HL-60 (cell line): ENCODE data around the gene SLC6A7.

ENCODE experiments used
- DNase-seq, 2 experiments: peaks; one replicate each; pipeline ENCODE4 v3.0.0-alpha.2; 2010 to 2020; ENCODE audit warnings: low read depth in 1 of 2, low spot score in 1 of 2
- H3K27ac ChIP-seq: fragments of 250-450 bp; sonication (Bioruptor Pico); replicated peaks from 2 replicates; pipeline ENCODE4 v1.5.1; 2020; ENCODE audit warnings: mild to moderate bottlenecking, moderate library complexity
- H3K27me3 ChIP-seq: fragments of 250-450 bp; sonication (Bioruptor Pico); 2 replicates; pipeline ENCODE4 v1.5.1; 2021; ENCODE audit warnings: mild to moderate bottlenecking, moderate library complexity; ENCODE audit not compliant: insufficient read depth, poor library complexity, severe bottlenecking
- H3K4me3 ChIP-seq: replicated peaks from 2 replicates; pipeline ENCODE4 v1.5.1; 2011; ENCODE audit warnings: mild to moderate bottlenecking, control low read depth, low read length; ENCODE audit not compliant: insufficient read depth
- GABPA ChIP-seq: IDR thresholded peaks from 2 replicates; pipeline ENCODE4 v1.6.1; 2012; ENCODE audit warnings: low read depth
- POLR2AphosphoS5 ChIP-seq: IDR thresholded peaks from 2 replicates; pipeline ENCODE4 v1.6.1; 2012; ENCODE audit warnings: low read depth
- SPI1 ChIP-seq: IDR thresholded peaks from 2 replicates; pipeline ENCODE4 v1.6.1; 2012; ENCODE audit warnings: low read depth, mild to moderate bottlenecking, borderline replicate concordance
- TF ChIP-seq, protein P1 (sequence below): IDR thresholded peaks from one replicate; pipeline ENCODE4 v1.5.1; 2011; ENCODE audit warnings: low read length, control low read depth, inconsistent platforms; ENCODE audit not compliant: insufficient read depth
- TF ChIP-seq, protein P2 (sequence below): IDR thresholded peaks from 2 replicates; pipeline ENCODE4 v1.6.1; 2012; ENCODE audit warnings: low read depth; ENCODE audit not compliant: insufficient replicate concordance

The SLC6A7 gene

DNA sequence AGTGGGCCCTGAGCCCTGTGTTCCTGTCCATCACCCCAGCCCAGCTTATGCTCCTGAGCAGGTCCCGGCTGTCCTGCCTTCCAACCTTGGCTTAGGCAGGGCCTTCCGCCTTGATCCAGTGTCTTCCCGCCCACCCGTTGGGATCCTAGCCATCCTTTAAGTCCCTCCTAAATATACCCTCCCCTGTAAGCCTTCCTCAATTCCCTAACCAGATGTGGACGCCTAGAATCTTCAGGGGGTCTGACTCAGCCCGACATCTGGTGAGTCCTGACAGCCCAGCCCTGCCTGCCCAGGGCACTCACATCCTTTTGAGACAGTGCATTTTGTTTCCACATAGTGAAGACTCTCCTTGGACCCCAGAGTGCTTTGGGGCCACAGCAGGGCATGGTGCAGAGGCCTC, 23.7 kb downstream of the SLC6A7 start:
- TF ChIP-seq, protein P1, sequence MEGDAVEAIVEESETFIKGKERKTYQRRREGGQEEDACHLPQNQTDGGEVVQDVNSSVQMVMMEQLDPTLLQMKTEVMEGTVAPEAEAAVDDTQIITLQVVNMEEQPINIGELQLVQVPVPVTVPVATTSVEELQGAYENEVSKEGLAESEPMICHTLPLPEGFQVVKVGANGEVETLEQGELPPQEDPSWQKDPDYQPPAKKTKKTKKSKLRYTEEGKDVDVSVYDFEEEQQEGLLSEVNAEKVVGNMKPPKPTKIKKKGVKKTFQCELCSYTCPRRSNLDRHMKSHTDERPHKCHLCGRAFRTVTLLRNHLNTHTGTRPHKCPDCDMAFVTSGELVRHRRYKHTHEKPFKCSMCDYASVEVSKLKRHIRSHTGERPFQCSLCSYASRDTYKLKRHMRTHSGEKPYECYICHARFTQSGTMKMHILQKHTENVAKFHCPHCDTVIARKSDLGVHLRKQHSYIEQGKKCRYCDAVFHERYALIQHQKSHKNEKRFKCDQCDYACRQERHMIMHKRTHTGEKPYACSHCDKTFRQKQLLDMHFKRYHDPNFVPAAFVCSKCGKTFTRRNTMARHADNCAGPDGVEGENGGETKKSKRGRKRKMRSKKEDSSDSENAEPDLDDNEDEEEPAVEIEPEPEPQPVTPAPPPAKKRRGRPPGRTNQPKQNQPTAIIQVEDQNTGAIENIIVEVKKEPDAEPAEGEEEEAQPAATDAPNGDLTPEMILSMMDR = no peak
- TF ChIP-seq POLR2AphosphoS5 = no peak
- no peak for TF ChIP-seq SPI1
- TF ChIP-seq GABPA = no peak
- TF ChIP-seq, protein P2, sequence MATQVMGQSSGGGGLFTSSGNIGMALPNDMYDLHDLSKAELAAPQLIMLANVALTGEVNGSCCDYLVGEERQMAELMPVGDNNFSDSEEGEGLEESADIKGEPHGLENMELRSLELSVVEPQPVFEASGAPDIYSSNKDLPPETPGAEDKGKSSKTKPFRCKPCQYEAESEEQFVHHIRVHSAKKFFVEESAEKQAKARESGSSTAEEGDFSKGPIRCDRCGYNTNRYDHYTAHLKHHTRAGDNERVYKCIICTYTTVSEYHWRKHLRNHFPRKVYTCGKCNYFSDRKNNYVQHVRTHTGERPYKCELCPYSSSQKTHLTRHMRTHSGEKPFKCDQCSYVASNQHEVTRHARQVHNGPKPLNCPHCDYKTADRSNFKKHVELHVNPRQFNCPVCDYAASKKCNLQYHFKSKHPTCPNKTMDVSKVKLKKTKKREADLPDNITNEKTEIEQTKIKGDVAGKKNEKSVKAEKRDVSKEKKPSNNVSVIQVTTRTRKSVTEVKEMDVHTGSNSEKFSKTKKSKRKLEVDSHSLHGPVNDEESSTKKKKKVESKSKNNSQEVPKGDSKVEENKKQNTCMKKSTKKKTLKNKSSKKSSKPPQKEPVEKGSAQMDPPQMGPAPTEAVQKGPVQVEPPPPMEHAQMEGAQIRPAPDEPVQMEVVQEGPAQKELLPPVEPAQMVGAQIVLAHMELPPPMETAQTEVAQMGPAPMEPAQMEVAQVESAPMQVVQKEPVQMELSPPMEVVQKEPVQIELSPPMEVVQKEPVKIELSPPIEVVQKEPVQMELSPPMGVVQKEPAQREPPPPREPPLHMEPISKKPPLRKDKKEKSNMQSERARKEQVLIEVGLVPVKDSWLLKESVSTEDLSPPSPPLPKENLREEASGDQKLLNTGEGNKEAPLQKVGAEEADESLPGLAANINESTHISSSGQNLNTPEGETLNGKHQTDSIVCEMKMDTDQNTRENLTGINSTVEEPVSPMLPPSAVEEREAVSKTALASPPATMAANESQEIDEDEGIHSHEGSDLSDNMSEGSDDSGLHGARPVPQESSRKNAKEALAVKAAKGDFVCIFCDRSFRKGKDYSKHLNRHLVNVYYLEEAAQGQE = no peak
- Histone ChIP-seq H3K27ac (no peak overlapping the region), H3K27me3 (peaks cover 10% of the 10 kb centered on the region), H3K4me3 (no peak overlapping the region)
- DNase-seq = no peak

DNA sequence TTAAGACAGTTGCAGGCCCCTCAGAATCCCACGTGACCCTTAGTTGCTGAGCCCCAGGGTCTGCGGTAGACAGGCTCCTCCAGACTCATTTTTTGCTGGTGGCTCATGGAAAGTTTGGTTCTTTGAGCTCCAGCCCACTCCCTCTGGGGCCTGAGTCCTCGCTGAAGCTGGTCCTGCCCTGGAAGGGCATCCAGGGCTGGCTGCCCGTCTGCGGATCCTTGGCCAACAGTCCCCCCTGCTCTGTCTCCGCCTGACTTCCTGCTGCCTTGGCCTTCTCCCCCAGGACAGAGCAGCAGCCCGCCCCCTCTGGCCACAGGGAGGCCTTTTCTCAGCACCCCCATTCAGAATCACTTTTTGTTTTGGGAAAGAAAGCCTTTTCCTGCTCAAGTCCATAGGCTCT, 24.4 kb downstream of the SLC6A7 start:
- no peak for DNase-seq
- H3K4me3 ChIP-seq = no peak overlapping the region
- peaks cover 3% of the 10 kb centered on the region for H3K27me3 ChIP-seq
- H3K27ac ChIP-seq = no peak overlapping the region
- no peak for TF ChIP-seq POLR2AphosphoS5
- TF ChIP-seq GABPA = no peak
- TF ChIP-seq, protein P1 = no peak
- no peak for TF ChIP-seq SPI1
- TF ChIP-seq, protein P2 = no peak

DNA sequence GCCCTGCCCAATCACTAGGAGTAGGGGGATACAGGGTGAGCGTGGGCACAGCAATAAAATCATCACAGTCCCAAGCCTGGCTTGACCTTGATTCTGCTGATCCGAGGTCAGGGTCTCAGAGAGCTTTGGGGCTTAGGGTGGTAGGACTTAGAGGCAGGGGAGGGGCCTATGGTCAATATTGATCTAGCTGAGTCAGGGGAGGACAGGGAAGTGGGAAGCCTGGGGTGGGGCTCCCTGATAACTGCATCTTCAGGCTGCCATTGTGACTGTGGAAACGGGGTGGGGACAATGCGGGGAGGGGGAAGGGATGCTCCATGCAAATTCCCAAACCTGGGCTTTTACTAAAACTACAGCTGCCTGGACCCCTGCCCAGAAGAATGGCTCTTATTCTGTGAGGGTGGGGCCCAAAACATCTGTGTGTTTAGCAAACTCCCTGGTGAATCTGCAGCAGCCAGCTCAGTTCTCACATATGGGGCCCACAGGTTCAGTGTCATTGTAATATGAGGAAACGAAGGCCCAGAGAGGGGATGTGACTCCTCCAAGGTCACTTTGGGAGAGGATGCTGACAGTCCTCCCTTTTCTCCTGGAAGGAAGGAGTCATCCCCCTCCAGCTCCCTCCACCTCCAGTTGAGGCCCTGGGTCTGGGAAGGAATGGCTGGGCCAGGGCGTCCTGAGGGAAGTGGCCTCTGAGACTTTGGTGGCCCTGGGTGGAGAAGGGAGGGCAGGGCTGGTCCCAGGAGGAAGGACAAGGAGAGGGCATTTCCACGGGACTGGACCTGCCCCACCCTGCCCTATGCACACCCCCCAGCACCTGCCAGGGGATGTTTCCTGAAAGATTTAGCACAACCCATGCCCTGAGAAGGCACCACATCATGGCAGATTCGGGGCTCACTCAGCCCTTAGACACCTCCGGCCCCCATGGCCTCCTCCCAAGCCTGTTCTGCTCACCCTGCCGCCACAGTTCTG, 26.4 kb downstream of the SLC6A7 start:
- no peak for DNase-seq
- Histone ChIP-seq H3K27me3 (peaks cover 2% of the 10 kb centered on the region), H3K27ac (no peak overlapping the region), H3K4me3 (no peak overlapping the region)
- TF ChIP-seq, protein P1 = no peak
- TF ChIP-seq POLR2AphosphoS5 (no peak), GABPA (no peak)

DNA sequence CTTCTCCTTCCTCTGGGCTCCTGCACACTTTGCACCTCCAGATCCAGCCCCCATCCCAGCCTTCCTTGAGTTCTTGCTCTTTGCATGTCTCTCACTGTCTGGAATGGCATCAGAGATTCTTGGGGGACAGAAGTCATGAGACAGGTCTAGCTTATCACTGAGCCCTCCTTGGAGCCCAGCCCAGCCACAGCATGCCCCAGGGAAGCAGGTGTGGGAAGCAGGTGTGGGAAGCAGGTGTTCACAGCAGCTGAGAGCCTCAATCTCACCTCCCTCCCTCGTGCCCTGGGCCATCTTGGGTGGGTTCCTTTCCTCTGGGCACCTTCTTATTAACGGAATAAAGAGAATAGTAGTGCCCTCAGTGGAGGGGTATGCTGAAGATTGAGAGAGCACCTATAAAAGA, 27.2 kb downstream of the SLC6A7 start:
- no peak for DNase-seq
- no peak overlapping the region for H3K4me3 ChIP-seq
- TF ChIP-seq, protein P1 = no peak
- no peak for TF ChIP-seq SPI1
- TF ChIP-seq POLR2AphosphoS5 = no peak
- TF ChIP-seq, protein P2 = no peak
- no peak for TF ChIP-seq GABPA
- peaks cover 4% of the 10 kb centered on the region for H3K27me3 ChIP-seq
- no peak overlapping the region for H3K27ac ChIP-seq
